Measurements from ENCODE around the gene PEMT.

DNA sequence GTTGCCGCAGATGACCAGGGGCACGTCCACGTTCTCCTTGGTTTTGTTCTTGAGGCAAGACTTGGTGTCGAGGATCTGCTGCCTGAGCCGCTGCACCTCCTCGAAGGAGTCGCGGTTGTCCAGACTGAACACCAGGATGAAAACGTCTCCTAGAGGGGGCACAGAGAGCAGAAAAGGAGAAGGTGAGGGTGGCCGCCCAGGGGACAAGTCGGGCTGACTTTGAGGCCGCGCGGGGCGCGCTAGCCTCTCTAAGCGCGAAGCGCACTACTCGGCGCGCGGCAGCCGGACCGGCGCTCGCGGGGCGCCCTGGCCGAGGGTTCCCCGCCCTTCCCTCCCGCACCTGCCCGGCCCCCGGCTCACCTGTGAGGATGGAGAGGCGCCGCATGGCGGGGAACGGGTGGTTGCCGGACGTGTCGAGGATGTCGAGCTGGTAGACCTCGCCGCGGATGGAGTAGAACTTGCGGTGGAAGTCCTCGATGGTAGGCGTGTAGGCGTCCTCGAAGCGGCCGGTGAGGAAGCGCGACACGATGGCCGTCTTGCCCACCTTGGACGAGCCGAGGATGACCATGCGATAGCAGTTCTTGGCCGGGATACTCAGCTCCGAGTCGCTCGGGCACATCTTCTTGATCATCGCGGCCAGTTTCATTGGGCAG lies 95.8 kb downstream of the PEMT start:
- TF ChIP-seq EZH2 (IDR thresholded peaks at IDR 0.05; ENCODE audit: borderline replicate concordance, low read length): no peak
- TF ChIP-seq, protein P1, sequence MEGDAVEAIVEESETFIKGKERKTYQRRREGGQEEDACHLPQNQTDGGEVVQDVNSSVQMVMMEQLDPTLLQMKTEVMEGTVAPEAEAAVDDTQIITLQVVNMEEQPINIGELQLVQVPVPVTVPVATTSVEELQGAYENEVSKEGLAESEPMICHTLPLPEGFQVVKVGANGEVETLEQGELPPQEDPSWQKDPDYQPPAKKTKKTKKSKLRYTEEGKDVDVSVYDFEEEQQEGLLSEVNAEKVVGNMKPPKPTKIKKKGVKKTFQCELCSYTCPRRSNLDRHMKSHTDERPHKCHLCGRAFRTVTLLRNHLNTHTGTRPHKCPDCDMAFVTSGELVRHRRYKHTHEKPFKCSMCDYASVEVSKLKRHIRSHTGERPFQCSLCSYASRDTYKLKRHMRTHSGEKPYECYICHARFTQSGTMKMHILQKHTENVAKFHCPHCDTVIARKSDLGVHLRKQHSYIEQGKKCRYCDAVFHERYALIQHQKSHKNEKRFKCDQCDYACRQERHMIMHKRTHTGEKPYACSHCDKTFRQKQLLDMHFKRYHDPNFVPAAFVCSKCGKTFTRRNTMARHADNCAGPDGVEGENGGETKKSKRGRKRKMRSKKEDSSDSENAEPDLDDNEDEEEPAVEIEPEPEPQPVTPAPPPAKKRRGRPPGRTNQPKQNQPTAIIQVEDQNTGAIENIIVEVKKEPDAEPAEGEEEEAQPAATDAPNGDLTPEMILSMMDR (IDR thresholded peaks at IDR 0.05; ENCODE audit: low read length): no peak
